ENCODE results near the gene ERCC6. TPM values are rescaled to one million over a fixed set of nuclear protein-coding genes. Genes with fewer than 3 reads are reported as not detected.

ERCC6 gene
- polyA plus RNA-seq, 1 donor, result 13.2 TPM

DNA sequence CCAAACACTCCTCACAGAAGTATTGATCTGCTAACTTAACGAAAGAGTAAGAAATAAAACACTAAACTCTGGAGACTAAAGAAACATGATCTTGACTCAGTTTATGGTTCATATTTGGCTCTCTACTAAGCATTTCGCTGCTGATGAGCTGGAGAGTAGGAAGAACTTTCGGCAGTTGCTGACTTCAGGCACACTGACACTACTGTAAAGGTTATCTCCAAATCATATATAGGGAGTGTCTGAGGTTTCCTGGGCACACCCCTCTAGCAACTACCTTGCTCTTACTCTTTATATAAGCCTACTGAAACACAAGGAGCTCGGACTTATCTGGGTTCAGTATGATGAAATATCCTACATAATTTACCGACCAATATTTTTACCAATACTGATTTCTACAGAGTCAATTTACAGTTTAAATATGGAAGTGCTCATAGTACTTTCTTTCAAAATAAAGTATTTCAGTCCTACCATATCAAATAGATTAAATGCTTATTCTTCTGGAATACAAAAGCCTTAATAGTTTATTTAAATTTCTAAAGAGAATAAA is 39.5 kb downstream of the ERCC6 start:
- no peak overlapping the region for H3K27ac ChIP-seq (ENCODE audit: low read length)
- no CpG with 5 or more reads among the region's 5 CpGs for WGBS (ENCODE audit: insufficient coverage, low lambda C conversion rate)
- no peak for DNase-seq

GRCh38 chr10:49498425-49498824 is 40.5 kb downstream of the ERCC6 start:
- Histone ChIP-seq H3K27ac (ENCODE audit: low read length) (no peak overlapping the region), H3K36me3 (ENCODE audit: control insufficient read depth, insufficient read depth, low read length) (peaks cover 12% of the 10 kb centered on the region), H3K4me1 (ENCODE audit: control insufficient read depth, insufficient read depth, low read length) (no peaks in the 10 kb centered on the region), H3K4me3 (ENCODE audit: low read length) (no peak overlapping the region), H3K27me3 (ENCODE audit: control insufficient read depth, insufficient read depth, low read length) (no peaks in the 10 kb centered on the region), H3K9me3 (ENCODE audit: control insufficient read depth, low read depth, low read length) (no peaks in the 10 kb centered on the region)
- no peak for DNase-seq
- WGBS (ENCODE audit: insufficient coverage, low lambda C conversion rate), result no CpG with 5 or more reads among the region's 2 CpGs

More for the DNA sequence above, 39.5 kb downstream of the ERCC6 start:
- no peak overlapping the region for H3K4me3 ChIP-seq (ENCODE audit: low read length)
- H3K36me3 ChIP-seq (ENCODE audit: control insufficient read depth, insufficient read depth, low read length), result peaks cover 12% of the 10 kb centered on the region
- no peaks in the 10 kb centered on the region for H3K27me3 ChIP-seq (ENCODE audit: control insufficient read depth, insufficient read depth, low read length)
- H3K4me1 ChIP-seq (ENCODE audit: control insufficient read depth, insufficient read depth, low read length), result no peaks in the 10 kb centered on the region
- no peaks in the 10 kb centered on the region for H3K9me3 ChIP-seq (ENCODE audit: control insufficient read depth, low read depth, low read length)

DNA sequence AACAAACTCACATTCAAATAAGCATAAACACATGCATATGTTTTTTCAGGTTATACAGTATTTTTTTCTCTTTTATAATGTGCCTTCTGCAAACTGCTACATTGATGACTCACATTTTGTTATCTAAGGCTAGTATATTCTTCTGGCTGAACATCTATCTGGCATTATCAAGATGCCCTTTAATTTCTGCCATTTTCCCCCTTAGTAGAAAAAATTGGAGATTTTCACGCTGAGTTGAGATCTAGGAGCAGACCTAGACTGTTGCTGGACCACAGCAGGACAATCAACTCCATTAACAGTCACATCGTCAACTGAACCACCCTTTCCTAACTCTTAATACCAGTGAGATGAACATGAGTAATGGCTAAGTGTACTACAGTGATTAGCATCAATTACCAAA is 41.6 kb downstream of the ERCC6 start:
- H3K9me3 ChIP-seq (ENCODE audit: control insufficient read depth, low read depth, low read length), result no peaks in the 10 kb centered on the region
- H3K27me3 ChIP-seq (ENCODE audit: control insufficient read depth, insufficient read depth, low read length), result no peaks in the 10 kb centered on the region
- H3K4me1 ChIP-seq (ENCODE audit: control insufficient read depth, insufficient read depth, low read length), result no peaks in the 10 kb centered on the region
- no peak overlapping the region for H3K4me3 ChIP-seq (ENCODE audit: low read length)
- DNase-seq, result no peak
- H3K36me3 ChIP-seq (ENCODE audit: control insufficient read depth, insufficient read depth, low read length), result peaks cover 9% of the 10 kb centered on the region
- no peak overlapping the region for H3K27ac ChIP-seq (ENCODE audit: low read length)
- WGBS (ENCODE audit: insufficient coverage, low lambda C conversion rate), result no CpG with 5 or more reads among the region's 2 CpGs

DNA sequence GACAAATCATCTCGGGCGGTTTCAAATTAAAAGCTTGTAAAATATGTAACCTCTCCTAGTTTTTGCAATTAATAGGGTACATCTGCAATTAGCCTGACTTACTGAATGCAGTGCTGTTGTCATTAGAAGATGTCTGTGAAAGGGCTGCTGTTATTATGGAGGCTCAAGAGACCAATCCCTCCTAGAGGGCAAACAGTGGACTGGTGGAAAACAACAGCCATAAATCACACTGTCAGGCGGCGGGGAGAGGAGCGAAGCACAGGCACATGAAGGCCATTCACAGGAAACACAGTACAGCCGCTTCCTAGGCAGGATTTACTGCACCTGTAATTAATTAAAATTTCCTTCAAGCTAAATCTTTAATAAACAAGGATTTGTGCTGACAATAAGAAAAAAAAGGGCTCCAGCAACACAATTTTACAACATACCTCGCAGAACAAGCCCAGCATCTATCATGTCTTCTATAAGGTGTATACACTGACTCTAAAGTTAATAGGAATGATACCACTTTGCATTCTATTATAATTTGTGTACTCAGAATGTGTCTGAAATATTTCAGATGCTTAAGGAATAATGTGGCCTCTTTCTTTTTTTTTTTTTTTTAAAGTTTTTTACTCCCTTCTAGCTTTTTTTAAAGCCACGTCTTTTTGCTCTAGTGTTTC is 50.7 kb downstream of the ERCC6 start:
- Histone ChIP-seq H3K4me1 (ENCODE audit: control insufficient read depth, insufficient read depth, low read length) (no peaks in the 10 kb centered on the region), H3K36me3 (ENCODE audit: control insufficient read depth, insufficient read depth, low read length) (peaks cover 6% of the 10 kb centered on the region), H3K4me3 (ENCODE audit: low read length) (no peak overlapping the region), H3K27ac (ENCODE audit: low read length) (no peak overlapping the region), H3K27me3 (ENCODE audit: control insufficient read depth, insufficient read depth, low read length) (no peaks in the 10 kb centered on the region), H3K9me3 (ENCODE audit: control insufficient read depth, low read depth, low read length) (no peaks in the 10 kb centered on the region)
- peak; percentile 25 to 57 for DNase-seq
- WGBS (ENCODE audit: insufficient coverage, low lambda C conversion rate), result no CpG with 5 or more reads among the region's 8 CpGs

GRCh38 chr10:49486738-49487137 is 52.2 kb downstream of the ERCC6 start:
- DNase-seq, result no peak
- no peak overlapping the region for H3K4me3 ChIP-seq (ENCODE audit: low read length)
- H3K9me3 ChIP-seq (ENCODE audit: control insufficient read depth, low read depth, low read length), result no peaks in the 10 kb centered on the region
- no CpG with 5 or more reads among the region's 1 CpG for WGBS (ENCODE audit: insufficient coverage, low lambda C conversion rate)
- H3K27me3 ChIP-seq (ENCODE audit: control insufficient read depth, insufficient read depth, low read length), result no peaks in the 10 kb centered on the region
- peaks cover 11% of the 10 kb centered on the region for H3K36me3 ChIP-seq (ENCODE audit: control insufficient read depth, insufficient read depth, low read length)
- no peak overlapping the region for H3K27ac ChIP-seq (ENCODE audit: low read length)
- no peaks in the 10 kb centered on the region for H3K4me1 ChIP-seq (ENCODE audit: control insufficient read depth, insufficient read depth, low read length)

GRCh38 chr10:49486009-49486408 is 52.9 kb downstream of the ERCC6 start:
- DNase-seq, result no peak
- no CpG with 5 or more reads among the region's 1 CpG for WGBS (ENCODE audit: insufficient coverage, low lambda C conversion rate)
- Histone ChIP-seq H3K36me3 (ENCODE audit: control insufficient read depth, insufficient read depth, low read length) (peaks cover 14% of the 10 kb centered on the region), H3K4me1 (ENCODE audit: control insufficient read depth, insufficient read depth, low read length) (no peaks in the 10 kb centered on the region), H3K9me3 (ENCODE audit: control insufficient read depth, low read depth, low read length) (no peaks in the 10 kb centered on the region), H3K4me3 (ENCODE audit: low read length) (no peak overlapping the region), H3K27me3 (ENCODE audit: control insufficient read depth, insufficient read depth, low read length) (no peaks in the 10 kb centered on the region), H3K27ac (ENCODE audit: low read length) (no peak overlapping the region)

GRCh38 chr10:49484486-49485235 is 54.3 kb downstream of the ERCC6 start:
- Histone ChIP-seq H3K4me1 (ENCODE audit: control insufficient read depth, insufficient read depth, low read length) (no peaks in the 10 kb centered on the region), H3K36me3 (ENCODE audit: control insufficient read depth, insufficient read depth, low read length) (peaks cover 24% of the 10 kb centered on the region), H3K4me3 (ENCODE audit: low read length) (no peak overlapping the region), H3K9me3 (ENCODE audit: control insufficient read depth, low read depth, low read length) (no peaks in the 10 kb centered on the region), H3K27me3 (ENCODE audit: control insufficient read depth, insufficient read depth, low read length) (no peaks in the 10 kb centered on the region), H3K27ac (ENCODE audit: low read length) (no peak overlapping the region)
- WGBS (ENCODE audit: insufficient coverage, low lambda C conversion rate), result 100% methylated on average over 2 of the region's 6 CpGs
- DNase-seq, result no peak

GRCh38 chr10:49478819-49479218 is 60.1 kb downstream of the ERCC6 start:
- DNase-seq, result no peak
- H3K27ac ChIP-seq (ENCODE audit: low read length), result no peak overlapping the region
- H3K9me3 ChIP-seq (ENCODE audit: control insufficient read depth, low read depth, low read length), result no peaks in the 10 kb centered on the region
- WGBS (ENCODE audit: insufficient coverage, low lambda C conversion rate), result no CpG with 5 or more reads among the region's 3 CpGs
- H3K27me3 ChIP-seq (ENCODE audit: control insufficient read depth, insufficient read depth, low read length), result no peaks in the 10 kb centered on the region
- no peak overlapping the region for H3K4me3 ChIP-seq (ENCODE audit: low read length)
- no peaks in the 10 kb centered on the region for H3K4me1 ChIP-seq (ENCODE audit: control insufficient read depth, insufficient read depth, low read length)
- H3K36me3 ChIP-seq (ENCODE audit: control insufficient read depth, insufficient read depth, low read length), result peaks cover 64% of the 10 kb centered on the region

- 77% methylated on average over 2 of the region's 3 CpGs for WGBS (ENCODE audit: insufficient coverage, low lambda C conversion rate)
- H3K36me3 ChIP-seq (ENCODE audit: control insufficient read depth, insufficient read depth, low read length), result peaks cover 71% of the 10 kb centered on the region
- no peak for DNase-seq
- H3K27me3 ChIP-seq (ENCODE audit: control insufficient read depth, insufficient read depth, low read length), result no peaks in the 10 kb centered on the region
- no peak overlapping the region for H3K27ac ChIP-seq (ENCODE audit: low read length)
- no peak overlapping the region for H3K4me3 ChIP-seq (ENCODE audit: low read length)
- H3K9me3 ChIP-seq (ENCODE audit: control insufficient read depth, low read depth, low read length), result no peaks in the 10 kb centered on the region
- no peaks in the 10 kb centered on the region for H3K4me1 ChIP-seq (ENCODE audit: control insufficient read depth, insufficient read depth, low read length)
Measured at GRCh38 chr10:49474901-49475300, 64.0 kb downstream of the ERCC6 start.

DNA sequence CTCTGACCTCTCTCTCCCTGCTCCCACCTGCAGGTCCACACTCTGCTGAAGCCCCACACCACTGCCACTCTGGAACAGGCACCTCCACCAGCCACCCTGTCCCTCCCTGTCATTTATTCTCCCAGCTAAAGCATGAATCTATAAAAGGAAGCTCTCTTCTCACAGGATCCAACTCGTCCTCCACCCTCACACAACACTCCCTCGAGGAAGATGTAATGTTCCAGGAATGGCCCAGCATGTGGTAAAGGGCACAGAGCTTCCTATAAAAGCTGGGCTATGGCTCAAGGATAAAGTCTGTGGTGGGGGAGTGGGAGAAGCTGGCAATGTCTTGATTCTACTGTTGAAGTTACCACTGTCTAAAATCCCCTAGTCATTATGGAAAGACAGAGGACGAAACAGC is 67.4 kb downstream of the ERCC6 start:
- Histone ChIP-seq H3K27me3 (ENCODE audit: control insufficient read depth, insufficient read depth, low read length) (no peaks in the 10 kb centered on the region), H3K4me3 (ENCODE audit: low read length) (no peak overlapping the region), H3K36me3 (ENCODE audit: control insufficient read depth, insufficient read depth, low read length) (peaks cover 60% of the 10 kb centered on the region), H3K4me1 (ENCODE audit: control insufficient read depth, insufficient read depth, low read length) (no peaks in the 10 kb centered on the region), H3K9me3 (ENCODE audit: control insufficient read depth, low read depth, low read length) (no peaks in the 10 kb centered on the region), H3K27ac (ENCODE audit: low read length) (no peak overlapping the region)
- no CpG with 5 or more reads among the region's 3 CpGs for WGBS (ENCODE audit: insufficient coverage, low lambda C conversion rate)
- DNase-seq, result no peak

Data from large intestine (tissue), 3 donors.